ENCODE measurements around the gene WWOX. TPM values are rescaled to one million over a fixed set of nuclear protein-coding genes. Genes with fewer than 3 reads are reported as not detected.

WWOX gene
- total RNA-seq, 1 experiment from 2014 or later, result 15.6 TPM

DNA sequence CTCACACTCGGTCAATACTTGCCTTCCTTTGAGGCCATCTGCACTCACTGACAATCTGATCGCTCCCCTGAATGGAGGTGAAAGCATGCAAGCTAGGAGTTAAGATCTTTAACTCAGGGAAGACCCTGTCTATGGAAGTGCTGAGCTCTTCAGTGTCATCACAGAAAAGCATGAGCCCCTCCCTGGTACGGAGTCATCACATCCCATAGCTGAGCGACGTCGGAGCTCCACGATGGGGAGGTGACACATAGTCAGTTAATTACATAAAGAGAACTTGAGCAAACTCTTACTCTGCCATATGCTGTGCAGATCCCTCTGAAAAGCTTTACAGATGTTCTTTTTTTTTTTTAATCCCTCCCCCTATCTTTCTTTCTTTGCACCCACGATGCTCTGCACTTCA, 463.2 kb downstream of the WWOX start:
- peaks cover 0 to 11% (median 6%) of the 10 kb centered on the region in 3 experiments; a peak in 3 of 7 replicates for H3K36me3 Mint-ChIP-seq (ENCODE audit: insufficient read depth in 1 of 3, low read depth in 3 of 3)
- H3K9ac ChIP-seq (ENCODE audit: extremely low read depth, insufficient read length, low read length), result no peak overlapping the region
- H3K27me3 ChIP-seq (ENCODE audit: insufficient read depth, low read length), result no peaks in the 10 kb centered on the region
- H3K23ac ChIP-seq (ENCODE audit: insufficient read length, low read depth, low read length), result no peak overlapping the region
- no peak overlapping the region for H4K5ac ChIP-seq (ENCODE audit: insufficient read length, low read depth, low read length)
- no peak overlapping the region for H2BK120ac ChIP-seq (ENCODE audit: low read depth, low read length, poor library complexity, severe bottlenecking)
- no peak overlapping the region for H3K4me2 ChIP-seq (ENCODE audit: insufficient read depth, insufficient read length, low read length)
- H3K14ac ChIP-seq (ENCODE audit: insufficient read depth, low read length), result no peak overlapping the region
- no peak overlapping the region for H3K18ac ChIP-seq (ENCODE audit: insufficient read length, low read depth, low read length)
- no peaks in the 10 kb centered on the region for H3K9me3 ChIP-seq (ENCODE audit: control insufficient read depth, low read depth, low read length)
- H3K56ac ChIP-seq (ENCODE audit: insufficient read length, low read depth, low read length), result no peak overlapping the region
- H3T11ph ChIP-seq (ENCODE audit: low read length), result no peak overlapping the region
- peaks cover 2% of the 10 kb centered on the region; the same call in 1 of the 2 replicates for H3K27me3 Mint-ChIP-seq (ENCODE audit: low read depth)
- H4K20me1 ChIP-seq (ENCODE audit: control insufficient read depth, insufficient read depth, insufficient read length), result no peaks in the 10 kb centered on the region
- H3K4me1 Mint-ChIP-seq, result peaks cover 0 to 3% of the 10 kb centered on the region in 2 experiments; a peak in 2 of 4 replicates
- H2AK5ac ChIP-seq (ENCODE audit: insufficient read length, low read length), result no peak overlapping the region
- no peak overlapping the region for H2AFZ ChIP-seq (ENCODE audit: low read length)
- H2BK12ac ChIP-seq (ENCODE audit: insufficient read length, low read depth, low read length), result no peak overlapping the region
- no peak overlapping the region for H2BK15ac ChIP-seq (ENCODE audit: low read depth, low read length)
- no peak overlapping the region for H2BK20ac ChIP-seq (ENCODE audit: low read depth, low read length, poor library complexity, severe bottlenecking)
- DNase-seq, result no peak
- H4K8ac ChIP-seq (replicated peaks; ENCODE audit: insufficient read length, low read depth, low read length), result no peak overlapping the region
- H3K9me3 Mint-ChIP-seq, result peaks cover 6 to 9% of the 10 kb centered on the region in 2 experiments; a peak in 3 of 5 replicates
- H3K27ac ChIP-seq (ENCODE audit: insufficient read length, low read depth, low read length), result no peak overlapping the region
- no peaks in the 10 kb centered on the region for H3K23me2 ChIP-seq (ENCODE audit: insufficient read length, low read depth, low read length, poor library complexity, severe bottlenecking)
- no peak overlapping the region for H4K91ac ChIP-seq (ENCODE audit: insufficient read length, low read depth, low read length)
- no peak overlapping the region for H3K27ac Mint-ChIP-seq
- H3K4me3 Mint-ChIP-seq, result no peak overlapping the region
- no peaks in the 10 kb centered on the region for H3K79me1 ChIP-seq (ENCODE audit: insufficient read depth, low read depth, low read length, poor library complexity, severe bottlenecking)
- TF ChIP-seq, protein P1, sequence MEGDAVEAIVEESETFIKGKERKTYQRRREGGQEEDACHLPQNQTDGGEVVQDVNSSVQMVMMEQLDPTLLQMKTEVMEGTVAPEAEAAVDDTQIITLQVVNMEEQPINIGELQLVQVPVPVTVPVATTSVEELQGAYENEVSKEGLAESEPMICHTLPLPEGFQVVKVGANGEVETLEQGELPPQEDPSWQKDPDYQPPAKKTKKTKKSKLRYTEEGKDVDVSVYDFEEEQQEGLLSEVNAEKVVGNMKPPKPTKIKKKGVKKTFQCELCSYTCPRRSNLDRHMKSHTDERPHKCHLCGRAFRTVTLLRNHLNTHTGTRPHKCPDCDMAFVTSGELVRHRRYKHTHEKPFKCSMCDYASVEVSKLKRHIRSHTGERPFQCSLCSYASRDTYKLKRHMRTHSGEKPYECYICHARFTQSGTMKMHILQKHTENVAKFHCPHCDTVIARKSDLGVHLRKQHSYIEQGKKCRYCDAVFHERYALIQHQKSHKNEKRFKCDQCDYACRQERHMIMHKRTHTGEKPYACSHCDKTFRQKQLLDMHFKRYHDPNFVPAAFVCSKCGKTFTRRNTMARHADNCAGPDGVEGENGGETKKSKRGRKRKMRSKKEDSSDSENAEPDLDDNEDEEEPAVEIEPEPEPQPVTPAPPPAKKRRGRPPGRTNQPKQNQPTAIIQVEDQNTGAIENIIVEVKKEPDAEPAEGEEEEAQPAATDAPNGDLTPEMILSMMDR (conservative IDR thresholded peaks at IDR 0.05), result no peak
- no peaks in the 10 kb centered on the region; the same call in 1 of the 2 replicates for H3K4me1 ChIP-seq (ENCODE audit: insufficient read depth, low read length)
- H2BK5ac ChIP-seq (ENCODE audit: insufficient read length, low read length), result no peak overlapping the region
- H3K79me2 ChIP-seq (ENCODE audit: insufficient read depth, low read length), result no peaks in the 10 kb centered on the region
- H3K4ac ChIP-seq (ENCODE audit: low read depth, low read length), result no peak overlapping the region
- WGBS (ENCODE audit: extremely low coverage, insufficient read length, low lambda C conversion rate), result no CpG with 5 or more reads among the region's 8 CpGs
